GM12874 (cell line): ENCODE data around the gene PDCD1.

ENCODE experiments used
- TF ChIP-seq, protein P1 (sequence below): IDR thresholded peaks from 2 replicates; pipeline ENCODE4 v1.5.1; 2011; ENCODE audit warnings: low read depth, mild to moderate bottlenecking, control low read depth, low read length, moderate library complexity; ENCODE audit not compliant: insufficient read depth

PDCD1 gene

GRCh38 chr2:241812730-241813643 is 45.7 kb downstream of the PDCD1 start:
- TF ChIP-seq, protein P1, sequence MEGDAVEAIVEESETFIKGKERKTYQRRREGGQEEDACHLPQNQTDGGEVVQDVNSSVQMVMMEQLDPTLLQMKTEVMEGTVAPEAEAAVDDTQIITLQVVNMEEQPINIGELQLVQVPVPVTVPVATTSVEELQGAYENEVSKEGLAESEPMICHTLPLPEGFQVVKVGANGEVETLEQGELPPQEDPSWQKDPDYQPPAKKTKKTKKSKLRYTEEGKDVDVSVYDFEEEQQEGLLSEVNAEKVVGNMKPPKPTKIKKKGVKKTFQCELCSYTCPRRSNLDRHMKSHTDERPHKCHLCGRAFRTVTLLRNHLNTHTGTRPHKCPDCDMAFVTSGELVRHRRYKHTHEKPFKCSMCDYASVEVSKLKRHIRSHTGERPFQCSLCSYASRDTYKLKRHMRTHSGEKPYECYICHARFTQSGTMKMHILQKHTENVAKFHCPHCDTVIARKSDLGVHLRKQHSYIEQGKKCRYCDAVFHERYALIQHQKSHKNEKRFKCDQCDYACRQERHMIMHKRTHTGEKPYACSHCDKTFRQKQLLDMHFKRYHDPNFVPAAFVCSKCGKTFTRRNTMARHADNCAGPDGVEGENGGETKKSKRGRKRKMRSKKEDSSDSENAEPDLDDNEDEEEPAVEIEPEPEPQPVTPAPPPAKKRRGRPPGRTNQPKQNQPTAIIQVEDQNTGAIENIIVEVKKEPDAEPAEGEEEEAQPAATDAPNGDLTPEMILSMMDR, result no peak

- TF ChIP-seq, protein P1, result no peak
These were observed 46.6 kb downstream of the PDCD1 start for GRCh38 chr2:241811952-241812729.

GRCh38 chr2:241811201-241811951 is 47.3 kb downstream of the PDCD1 start:
- TF ChIP-seq, protein P1, result no peak

DNA sequence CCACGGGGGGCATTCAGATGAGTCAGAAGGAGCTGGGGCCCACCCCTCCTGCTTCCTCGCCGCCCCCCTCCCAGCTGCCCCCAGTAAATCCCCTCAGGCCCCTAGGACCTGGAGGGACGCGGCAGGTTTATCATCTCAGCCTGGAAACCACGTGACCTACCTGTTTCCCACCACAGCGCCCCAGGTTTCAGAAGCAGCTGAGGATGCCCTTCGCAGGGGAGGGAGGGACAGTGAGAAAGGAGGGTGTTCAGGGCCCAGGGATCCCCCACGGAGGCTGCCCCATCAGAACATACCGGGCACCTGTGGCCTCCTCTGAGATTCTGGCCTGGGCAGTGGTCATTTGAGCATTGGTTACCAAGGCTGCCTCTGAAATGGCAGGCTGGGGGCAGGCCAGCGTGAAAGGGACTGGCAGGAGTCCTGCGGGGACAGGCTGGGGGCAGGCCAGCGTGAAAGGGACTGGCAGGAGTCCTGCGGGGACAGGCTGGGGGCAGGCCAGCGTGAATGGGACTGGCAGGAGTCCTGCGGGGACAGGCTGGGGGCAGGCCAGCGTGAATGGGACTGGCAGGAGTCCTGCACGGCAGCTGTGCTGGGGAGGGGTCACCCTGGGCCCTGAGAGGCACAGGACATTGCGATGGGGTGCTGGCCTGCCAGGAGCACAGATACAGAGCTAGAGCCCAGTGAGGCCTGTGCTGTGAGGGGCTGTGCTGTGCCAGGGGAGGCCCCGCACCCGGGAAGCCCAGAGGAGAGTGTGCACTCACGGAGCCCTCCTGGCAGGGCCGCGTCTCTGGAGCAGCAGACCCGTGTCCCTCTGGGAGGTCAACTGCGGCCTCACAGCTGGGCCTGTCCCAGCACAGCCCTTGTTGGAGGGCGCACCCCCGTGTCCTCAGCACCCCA is 48.1 kb downstream of the PDCD1 start:
- TF ChIP-seq, protein P1, result no peak

- TF ChIP-seq, protein P1, result no peak
These were observed 49.0 kb downstream of the PDCD1 start for GRCh38 chr2:241809383-241810306.

GRCh38 chr2:241808721-241809382 is 49.8 kb downstream of the PDCD1 start, which contains the start of gene NEU4:
Gene NEU4 (plus strand): TSS chr2:241809193. CDS start chr2:241814485, 5,292 bp downstream.
- TF ChIP-seq, protein P1, result no peak
